Liver (tissue), 3 donors: ENCODE measurements around the gene TBCD.
"Not testable (repeated sequence)": the region's sequence is repeated elsewhere in the genome, so short reads cannot be mapped to it uniquely, and the experiment has no call there.

ENCODE experiments used
- EGR1 ChIP-seq, 2 donors: IDR thresholded peaks; 2 replicates each; pipeline ENCODE4 v1.6.1; 2016 to 2018; ENCODE audit warnings: antibody characterized with exemption in 2 of 2, low read depth in 2 of 2
- FOXA2 ChIP-seq: IDR thresholded peaks from 2 replicates; pipeline ENCODE4 v1.6.1; 2016; ENCODE audit warnings: antibody characterized with exemption
- GABPA ChIP-seq, 2 donors: IDR thresholded peaks in 1 of 2; conservative IDR thresholded peaks in 1 of 2; 2 replicates each; pipeline ENCODE4 v1.6.1; 2016; ENCODE audit warnings: antibody characterized with exemption in 2 of 2, mild to moderate bottlenecking in 1 of 2, moderate library complexity in 1 of 2
- HNF4A ChIP-seq, 2 donors: conservative IDR thresholded peaks; 2 replicates each; pipeline ENCODE4 v1.6.1; 2016; ENCODE audit warnings: antibody characterized with exemption in 2 of 2, mild to moderate bottlenecking in 2 of 2
- NR2F2 ChIP-seq: IDR thresholded peaks from 2 replicates; pipeline ENCODE4 v1.6.1; 2016; ENCODE audit warnings: antibody characterized with exemption
- RAD21 ChIP-seq, 2 donors: IDR thresholded peaks; 2 replicates each; pipeline ENCODE4 v1.6.1; 2016; ENCODE audit warnings: antibody characterized with exemption in 2 of 2, mild to moderate bottlenecking in 2 of 2
- RXRA ChIP-seq, 2 donors: IDR thresholded peaks; 2 replicates each; pipeline ENCODE4 v1.6.1; 2017 to 2018; ENCODE audit warnings: antibody characterized with exemption in 2 of 2, mild to moderate bottlenecking in 1 of 2
- SP1 ChIP-seq: IDR thresholded peaks from 2 replicates; pipeline ENCODE4 v1.6.1; 2018; ENCODE audit warnings: antibody characterized with exemption, mild to moderate bottlenecking
- YY1 ChIP-seq: IDR thresholded peaks from 2 replicates; pipeline ENCODE4 v1.6.1; 2016; ENCODE audit warnings: antibody characterized with exemption, mild to moderate bottlenecking
- TF ChIP-seq, protein P1 (sequence below): fragments of 150-350 bp; IDR thresholded peaks from 2 replicates; pipeline ENCODE4 v1.5.1; 2017; ENCODE audit warnings: improper control_type of control experiment, low read depth, low read length; ENCODE audit not compliant: missing input control
- TF ChIP-seq, protein P2 (sequence below): IDR thresholded peaks from 2 replicates; pipeline ENCODE4 v1.6.1; 2016; ENCODE audit warnings: antibody characterized with exemption
- TF ChIP-seq, protein P3 (sequence below): IDR thresholded peaks from 2 replicates; pipeline ENCODE4 v1.6.1; 2016; ENCODE audit warnings: antibody characterized with exemption
- TF ChIP-seq, protein P4 (sequence below): IDR thresholded peaks from 2 replicates; pipeline ENCODE4 v1.6.1; 2016; ENCODE audit warnings: antibody characterized with exemption
- donor health status: healthy.
- donor health status: healthy.

DNA sequence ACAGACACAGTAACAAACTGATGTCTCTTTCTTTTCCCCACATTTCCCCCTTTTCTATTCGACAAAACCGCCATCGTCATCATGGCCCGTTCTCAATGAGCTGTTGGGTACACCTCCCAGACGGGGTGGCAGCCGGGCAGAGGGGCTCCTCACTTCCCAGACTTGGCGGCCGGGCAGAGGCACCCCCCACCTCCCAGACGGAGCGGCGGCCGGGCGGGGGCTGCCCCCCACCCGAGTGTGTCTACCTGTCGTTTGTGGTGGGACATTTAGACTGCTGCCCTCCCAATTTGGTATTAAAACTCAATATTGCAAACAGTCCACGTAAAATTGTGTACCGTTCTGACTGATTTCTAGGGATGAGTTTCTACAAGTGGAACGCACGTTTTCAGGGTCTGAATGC is 22.6 kb downstream of the TBCD start:
- TF ChIP-seq, protein P1, sequence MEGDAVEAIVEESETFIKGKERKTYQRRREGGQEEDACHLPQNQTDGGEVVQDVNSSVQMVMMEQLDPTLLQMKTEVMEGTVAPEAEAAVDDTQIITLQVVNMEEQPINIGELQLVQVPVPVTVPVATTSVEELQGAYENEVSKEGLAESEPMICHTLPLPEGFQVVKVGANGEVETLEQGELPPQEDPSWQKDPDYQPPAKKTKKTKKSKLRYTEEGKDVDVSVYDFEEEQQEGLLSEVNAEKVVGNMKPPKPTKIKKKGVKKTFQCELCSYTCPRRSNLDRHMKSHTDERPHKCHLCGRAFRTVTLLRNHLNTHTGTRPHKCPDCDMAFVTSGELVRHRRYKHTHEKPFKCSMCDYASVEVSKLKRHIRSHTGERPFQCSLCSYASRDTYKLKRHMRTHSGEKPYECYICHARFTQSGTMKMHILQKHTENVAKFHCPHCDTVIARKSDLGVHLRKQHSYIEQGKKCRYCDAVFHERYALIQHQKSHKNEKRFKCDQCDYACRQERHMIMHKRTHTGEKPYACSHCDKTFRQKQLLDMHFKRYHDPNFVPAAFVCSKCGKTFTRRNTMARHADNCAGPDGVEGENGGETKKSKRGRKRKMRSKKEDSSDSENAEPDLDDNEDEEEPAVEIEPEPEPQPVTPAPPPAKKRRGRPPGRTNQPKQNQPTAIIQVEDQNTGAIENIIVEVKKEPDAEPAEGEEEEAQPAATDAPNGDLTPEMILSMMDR: not testable (repeated sequence)
- TF ChIP-seq, protein P2, sequence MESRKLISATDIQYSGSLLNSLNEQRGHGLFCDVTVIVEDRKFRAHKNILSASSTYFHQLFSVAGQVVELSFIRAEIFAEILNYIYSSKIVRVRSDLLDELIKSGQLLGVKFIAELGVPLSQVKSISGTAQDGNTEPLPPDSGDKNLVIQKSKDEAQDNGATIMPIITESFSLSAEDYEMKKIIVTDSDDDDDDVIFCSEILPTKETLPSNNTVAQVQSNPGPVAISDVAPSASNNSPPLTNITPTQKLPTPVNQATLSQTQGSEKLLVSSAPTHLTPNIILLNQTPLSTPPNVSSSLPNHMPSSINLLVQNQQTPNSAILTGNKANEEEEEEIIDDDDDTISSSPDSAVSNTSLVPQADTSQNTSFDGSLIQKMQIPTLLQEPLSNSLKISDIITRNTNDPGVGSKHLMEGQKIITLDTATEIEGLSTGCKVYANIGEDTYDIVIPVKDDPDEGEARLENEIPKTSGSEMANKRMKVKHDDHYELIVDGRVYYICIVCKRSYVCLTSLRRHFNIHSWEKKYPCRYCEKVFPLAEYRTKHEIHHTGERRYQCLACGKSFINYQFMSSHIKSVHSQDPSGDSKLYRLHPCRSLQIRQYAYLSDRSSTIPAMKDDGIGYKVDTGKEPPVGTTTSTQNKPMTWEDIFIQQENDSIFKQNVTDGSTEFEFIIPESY: not testable (repeated sequence)
- not testable (repeated sequence) for TF ChIP-seq EGR1 (IDR thresholded peaks at IDR 0.05; ENCODE audit: low read depth in 2 of 2); GABPA (IDR thresholded peaks at IDR 0.05 in 1 of 2, conservative IDR thresholded peaks at IDR 0.05 in 1 of 2); SP1; RAD21 (IDR thresholded peaks at IDR 0.05); FOXA2; NR2F2; HNF4A (conservative IDR thresholded peaks at IDR 0.05); YY1; RXRA (IDR thresholded peaks at IDR 0.05)
- TF ChIP-seq, protein P3, sequence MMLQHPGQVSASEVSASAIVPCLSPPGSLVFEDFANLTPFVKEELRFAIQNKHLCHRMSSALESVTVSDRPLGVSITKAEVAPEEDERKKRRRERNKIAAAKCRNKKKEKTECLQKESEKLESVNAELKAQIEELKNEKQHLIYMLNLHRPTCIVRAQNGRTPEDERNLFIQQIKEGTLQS: not testable (repeated sequence)
- TF ChIP-seq, protein P4, sequence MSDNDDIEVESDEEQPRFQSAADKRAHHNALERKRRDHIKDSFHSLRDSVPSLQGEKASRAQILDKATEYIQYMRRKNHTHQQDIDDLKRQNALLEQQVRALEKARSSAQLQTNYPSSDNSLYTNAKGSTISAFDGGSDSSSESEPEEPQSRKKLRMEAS: not testable (repeated sequence)
